IPS DF 19.7 (cell line): Measurements from ENCODE around the gene CCDC57.

Experiments used
- DNase-seq: peaks from one replicate; pipeline ENCODE4 v3.0.0-alpha.2; 2013; ENCODE audit warnings: low read depth, low spot score

CCDC57 gene

GRCh38 chr17:82094931-82095776, 117.5 kb downstream of the CCDC57 start:
- DNase-seq: no peak

- no peak for DNase-seq
Observed at GRCh38 chr17:82092995-82093751, 119.5 kb downstream of the CCDC57 start.

- DNase-seq: no peak
Observed at GRCh38 chr17:82092628-82092994, 120.0 kb downstream of the CCDC57 start.

DNA sequence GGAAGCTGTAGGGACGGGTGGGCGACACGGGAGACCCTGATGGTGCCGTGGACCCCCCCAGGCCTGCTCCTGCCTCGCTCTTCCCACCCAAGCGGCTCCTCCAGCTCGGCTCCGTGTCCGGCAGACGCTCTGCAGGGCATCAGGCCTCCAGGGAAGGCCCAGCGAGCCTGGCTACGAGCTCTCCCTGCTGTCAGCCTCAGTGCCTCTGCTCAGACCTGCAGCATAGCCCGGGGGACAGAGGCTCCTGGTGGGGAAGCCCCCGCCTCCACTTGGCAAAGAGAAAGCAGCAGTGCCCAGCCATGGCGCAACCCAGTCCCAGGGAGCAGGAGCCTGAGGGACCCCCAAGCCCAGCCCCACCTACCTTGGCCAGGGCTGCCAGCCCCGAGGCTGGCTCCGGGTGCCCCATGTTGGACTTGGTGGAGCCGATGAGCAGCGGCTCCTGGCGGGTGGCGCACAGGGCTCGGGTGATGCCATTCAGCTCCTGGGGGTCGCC, 120.5 kb downstream of the CCDC57 start:
- DNase-seq: no peak

DNA sequence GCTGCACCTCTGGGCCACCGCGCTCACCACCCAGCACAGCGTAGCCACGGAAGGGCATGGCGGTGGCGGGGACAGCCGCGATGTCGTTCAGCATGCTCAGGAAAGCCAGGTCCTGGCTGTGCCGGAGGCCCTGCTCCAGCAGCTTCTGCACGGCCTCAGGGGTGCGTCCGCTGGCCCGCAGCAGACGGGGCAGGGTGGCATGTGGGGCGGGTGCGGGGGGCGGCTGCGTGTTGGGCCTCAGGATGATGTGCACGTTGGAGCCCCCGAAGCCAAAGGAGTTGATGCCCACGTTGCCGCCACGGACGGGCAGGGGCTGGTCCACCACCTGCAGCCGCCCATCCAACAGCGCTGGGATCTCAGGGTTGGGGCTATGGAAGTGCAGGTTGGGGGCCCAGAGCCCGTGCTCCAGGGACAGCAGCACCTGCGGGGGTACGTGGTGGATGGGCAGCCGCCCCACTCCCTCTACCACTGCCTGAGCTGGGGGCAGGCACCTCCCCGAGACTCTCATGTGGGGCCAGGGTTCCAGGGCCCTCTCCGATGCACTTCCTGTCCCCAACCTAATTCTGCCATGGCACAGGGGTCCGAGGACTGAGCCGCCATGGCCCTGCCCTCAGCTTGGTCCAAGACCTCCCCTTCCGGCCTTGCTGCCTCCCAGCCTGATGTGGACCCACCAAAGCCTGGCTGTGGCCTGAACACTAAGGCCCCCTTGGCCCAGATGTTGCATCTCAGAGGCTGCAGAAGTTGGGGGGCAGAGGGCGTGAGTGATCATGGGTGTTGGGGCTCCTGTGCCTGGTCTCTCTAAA, 121.2 kb downstream of the CCDC57 start:
- no peak for DNase-seq

GRCh38 chr17:82090549-82091263, 121.9 kb downstream of the CCDC57 start:
- DNase-seq: no peak

DNA sequence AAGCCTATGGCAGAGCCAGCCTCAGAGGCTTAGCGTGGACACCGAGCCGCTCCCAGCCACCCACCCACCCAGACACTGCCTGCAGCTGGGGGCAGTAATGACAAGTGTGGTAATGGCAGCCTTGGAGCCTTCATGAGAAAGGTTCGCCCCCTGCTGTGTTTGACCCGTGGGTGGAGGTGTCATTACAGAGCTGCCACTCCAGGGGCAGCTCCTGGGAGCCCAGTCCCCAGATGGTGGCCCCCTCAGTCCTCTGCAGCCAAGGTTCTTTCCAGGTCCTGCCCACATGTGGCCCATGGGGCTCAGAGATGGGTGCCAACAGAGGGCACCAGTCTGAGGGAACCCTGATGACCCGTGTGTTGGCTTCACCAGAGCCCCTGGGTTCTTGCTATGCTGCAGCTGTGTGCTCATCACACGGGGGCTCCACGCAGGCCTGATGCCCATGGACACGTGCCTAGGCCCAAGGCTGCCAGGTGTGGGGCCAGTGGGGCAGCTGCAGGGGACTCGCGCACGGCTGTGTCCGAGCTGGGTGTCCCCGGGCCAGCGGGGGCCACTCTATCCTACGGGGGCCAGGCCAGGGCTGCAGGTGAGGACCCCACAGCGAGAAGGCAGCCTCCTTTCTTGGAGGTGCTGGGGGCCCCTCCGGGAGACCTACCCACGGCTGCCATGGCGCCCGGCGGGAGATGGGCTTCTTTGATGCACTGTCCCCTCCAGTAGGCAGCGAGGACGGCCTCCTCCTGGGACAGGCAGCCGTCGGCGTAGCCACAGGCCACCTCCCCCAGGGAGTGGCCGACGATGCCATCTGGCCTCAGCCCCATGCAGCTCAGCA, 122.7 kb downstream of the CCDC57 start:
- no peak for DNase-seq

- no peak for DNase-seq
Observed at GRCh38 chr17:82088838-82089722, 123.6 kb downstream of the CCDC57 start.

DNA sequence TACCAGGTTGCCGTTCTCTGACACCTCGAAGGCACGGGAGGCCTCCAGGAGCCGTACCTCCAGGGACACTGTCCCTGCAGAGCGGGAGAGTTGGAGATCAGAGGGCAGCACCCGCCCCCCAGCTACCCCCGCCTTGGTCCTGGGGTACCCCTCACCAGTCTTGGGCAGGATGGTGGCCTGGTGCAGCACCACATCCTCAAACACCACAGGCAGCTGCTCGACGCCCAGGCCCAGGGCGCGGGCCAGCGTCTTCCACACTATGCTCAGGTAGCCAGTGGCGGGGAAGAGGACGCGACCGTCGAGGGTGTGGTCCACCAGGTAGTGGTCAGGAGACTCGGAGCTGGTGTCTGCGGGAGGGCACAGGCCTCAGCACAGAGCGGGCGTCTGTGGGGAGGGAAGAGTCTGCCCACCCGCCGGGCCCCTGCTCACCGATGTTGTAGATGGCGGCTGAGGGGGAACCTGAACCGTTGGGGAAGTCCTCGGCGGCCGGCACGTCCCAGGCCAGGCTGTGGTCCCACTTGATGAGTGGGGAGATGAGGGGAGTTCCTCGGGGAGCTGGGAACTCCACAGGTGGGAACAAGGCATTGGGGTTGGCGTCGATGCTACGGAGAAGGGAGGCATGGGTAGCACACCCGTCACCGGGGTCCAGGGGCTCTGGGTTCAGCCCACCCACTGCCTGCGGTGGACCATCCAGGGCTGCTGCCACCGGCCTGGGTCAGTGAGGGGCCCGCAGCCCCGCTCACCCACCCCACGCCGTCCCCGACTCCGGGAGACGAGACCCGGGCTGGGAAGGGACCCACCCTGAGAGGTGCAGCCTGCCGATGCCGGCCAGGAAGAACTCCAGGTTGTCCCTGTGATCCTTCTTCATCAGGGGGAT, 124.4 kb downstream of the CCDC57 start:
- DNase-seq: no peak

DNA sequence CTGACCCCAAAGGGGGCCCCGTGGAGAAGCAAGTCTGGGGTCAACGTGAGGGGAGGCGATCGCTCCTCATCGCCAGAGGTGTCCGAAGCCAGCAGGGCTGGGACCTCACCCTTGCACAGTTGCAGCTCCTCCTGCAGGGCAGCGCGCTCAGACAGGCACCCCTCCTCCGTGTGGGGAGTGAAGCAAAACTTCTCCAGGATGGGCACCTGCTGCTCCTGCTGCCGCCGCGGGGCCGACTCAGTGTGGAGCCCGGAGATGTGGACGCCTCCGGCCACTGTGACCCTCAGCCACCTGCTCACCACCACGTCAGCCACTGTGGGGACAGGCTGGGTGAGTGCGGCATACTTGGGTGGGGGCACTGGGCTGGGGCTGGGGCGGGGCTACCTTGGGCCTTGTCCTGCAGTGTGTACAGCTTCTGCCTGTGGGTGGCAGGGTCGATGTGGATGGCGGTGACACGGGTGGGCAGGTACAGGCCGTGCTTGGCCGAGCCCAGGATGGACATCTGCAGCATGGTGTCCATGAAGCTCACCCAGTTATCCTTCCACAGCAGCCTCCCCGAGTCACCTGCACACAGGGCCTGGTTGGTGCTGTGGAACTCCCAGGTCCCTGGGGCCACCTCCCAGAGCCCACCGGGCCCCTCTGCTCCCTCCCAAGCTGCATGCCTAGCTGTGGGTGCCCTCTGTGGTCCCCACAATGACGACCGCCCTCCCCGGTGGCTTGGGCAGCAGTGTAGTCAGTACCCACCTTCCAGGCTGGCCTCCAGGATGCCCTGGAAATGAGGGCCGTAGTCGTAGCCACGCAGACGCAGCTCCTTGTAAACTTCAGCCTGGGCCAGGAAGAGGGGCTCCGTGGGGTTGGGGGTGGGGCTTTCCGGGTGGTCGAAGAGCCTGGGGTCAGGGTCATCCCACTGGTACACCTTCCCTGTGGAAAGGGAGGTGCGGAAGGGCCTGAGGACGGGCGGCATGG, 125.4 kb downstream of the CCDC57 start:
- no peak for DNase-seq

GRCh38 chr17:82085931-82086764, 126.5 kb downstream of the CCDC57 start:
- no peak for DNase-seq

- DNase-seq: no peak
Observed at GRCh38 chr17:82085031-82085861, 127.4 kb downstream of the CCDC57 start.

GRCh38 chr17:82084373-82085030, 128.1 kb downstream of the CCDC57 start:
- DNase-seq: no peak

DNA sequence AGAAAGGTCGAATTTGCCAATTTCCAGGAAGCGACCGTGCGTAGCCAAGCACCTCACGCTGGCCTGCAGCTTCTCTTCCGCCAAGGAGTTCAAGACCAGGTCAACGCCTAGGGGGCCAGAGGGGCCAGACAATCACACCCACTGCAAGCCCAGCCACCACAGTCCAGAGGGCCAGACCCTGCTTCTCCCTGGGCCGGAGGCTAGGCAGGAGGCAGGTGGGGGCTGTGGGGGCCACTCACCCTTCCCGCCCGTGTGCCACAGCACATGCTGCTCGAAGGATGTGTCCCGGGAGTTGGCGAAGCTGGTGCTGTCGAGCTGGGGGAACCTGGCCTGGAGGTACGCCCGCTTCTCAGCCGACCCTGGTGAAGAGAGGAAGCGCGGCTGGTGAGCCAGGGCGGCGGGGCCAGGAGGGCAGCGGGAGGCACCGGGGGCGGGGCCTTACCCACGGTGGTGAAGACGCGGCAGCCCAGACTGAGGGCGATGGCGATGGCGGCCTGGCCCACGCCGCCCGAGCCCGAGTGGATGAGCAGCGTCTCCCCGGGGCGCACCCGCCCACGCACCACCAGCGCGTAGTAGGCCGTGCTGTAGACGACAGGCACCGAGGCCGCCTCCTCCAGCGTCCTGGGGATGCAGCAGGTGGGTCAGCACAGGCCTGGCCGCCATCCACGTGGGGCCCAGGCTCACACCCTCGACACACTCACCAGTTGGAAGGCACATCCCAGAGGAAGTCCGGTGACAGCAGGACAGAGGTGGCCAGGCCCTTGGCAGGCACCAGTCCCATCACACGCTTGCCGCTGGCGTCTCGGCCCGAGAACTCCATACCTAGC, 128.9 kb downstream of the CCDC57 start:
- DNase-seq: no peak
